ENCODE results near the gene POU2AF1.

The POU2AF1 gene

DNA sequence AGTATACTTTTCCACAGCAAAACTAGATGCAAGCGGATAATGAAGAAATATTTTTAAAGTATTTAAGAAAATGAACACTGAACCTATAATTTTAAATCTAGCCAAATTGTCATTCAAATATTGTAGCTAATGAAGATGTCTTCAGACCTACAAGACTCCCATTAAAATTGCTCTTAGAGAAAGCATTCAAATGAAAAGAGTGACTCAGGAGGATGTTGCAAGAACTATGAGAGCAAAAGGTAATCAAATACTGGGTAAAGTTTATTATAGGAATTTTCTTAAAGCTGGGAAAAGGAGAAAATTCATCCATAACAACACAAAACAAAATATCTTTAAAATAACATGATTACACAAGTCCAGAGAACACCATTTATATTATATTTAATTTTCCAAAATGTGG lies 5.4 kb upstream of the POU2AF1 start:
- DNase-seq: no peak

DNA sequence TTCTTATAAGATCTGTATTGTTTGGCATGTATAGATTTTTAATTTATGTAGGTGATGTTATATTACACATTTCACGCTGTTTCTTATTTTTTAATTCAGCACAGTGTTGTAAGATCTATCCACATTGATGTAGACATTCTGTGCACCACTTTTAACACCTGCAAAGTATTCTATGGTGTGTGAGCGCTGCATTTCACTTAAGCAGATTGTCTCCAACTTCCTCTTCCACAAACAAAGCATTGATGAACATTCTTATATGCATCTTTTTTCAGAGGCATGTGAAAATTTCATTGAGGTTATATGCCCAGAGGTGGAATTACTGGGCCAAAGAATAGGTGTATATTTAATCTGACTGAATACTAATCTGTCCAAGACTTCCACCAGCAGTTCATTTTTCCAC lies 3.4 kb upstream of the POU2AF1 start:
- DNase-seq: no peak

DNA sequence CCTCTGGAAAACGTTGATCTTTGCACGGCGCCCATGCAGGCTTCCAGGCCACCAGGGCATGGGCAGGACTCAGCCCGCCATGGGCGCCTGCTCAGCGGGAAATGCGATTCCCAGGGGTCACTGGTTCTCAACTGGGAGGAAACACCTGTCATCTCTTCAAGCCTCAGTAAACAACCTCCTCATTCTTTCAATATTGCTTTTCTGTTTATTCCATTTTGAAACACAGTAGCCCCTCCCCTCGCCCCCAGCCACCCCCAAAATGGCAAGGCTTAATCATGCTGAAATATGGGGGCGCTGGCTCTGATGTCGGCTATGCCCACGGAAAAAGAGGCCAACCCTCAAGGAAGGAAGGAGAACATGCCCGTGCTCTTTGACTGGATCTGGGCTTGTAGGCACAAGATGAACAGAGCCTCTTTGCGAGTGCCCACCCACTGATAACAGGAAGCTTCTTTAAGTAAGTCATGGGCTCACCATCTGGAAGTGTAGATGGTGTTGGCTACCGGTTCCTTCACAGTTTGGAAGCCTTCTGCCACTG lies 594 bp upstream of the POU2AF1 start:
- DNase-seq: peak; percentile 28

DNA sequence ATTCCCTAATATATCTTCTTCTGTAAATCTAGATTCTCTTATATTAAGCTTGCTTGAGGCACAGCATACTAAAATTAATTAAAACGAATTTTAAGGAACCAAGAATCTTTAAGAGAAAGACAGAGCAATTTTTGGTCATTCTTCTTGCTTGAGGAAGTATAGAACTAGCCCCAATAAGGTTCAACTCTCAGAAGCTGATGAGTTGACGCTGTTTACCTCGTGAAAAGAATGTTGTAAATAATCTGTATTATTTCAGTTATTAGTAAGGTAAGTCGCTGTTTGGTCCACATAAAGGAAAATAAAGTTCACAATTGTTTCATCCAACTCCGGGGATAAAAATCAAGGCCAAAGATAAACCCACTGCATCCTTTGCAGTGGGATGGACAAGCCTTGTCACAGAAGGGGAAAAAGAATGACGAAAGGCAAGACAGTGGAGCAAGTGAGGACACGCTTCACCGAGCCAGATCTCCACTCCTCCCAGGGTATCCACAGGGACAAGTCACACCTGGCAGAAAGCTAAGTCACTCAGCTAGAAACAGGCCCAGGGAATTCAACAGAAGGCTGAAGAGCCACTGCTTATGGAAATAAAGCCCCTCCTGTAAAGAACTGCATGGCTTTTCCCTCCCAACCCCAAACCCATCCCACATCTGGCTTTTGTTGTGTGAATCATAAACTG lies 752 bp downstream of the POU2AF1 start:
- DNase-seq: no peak

DNA sequence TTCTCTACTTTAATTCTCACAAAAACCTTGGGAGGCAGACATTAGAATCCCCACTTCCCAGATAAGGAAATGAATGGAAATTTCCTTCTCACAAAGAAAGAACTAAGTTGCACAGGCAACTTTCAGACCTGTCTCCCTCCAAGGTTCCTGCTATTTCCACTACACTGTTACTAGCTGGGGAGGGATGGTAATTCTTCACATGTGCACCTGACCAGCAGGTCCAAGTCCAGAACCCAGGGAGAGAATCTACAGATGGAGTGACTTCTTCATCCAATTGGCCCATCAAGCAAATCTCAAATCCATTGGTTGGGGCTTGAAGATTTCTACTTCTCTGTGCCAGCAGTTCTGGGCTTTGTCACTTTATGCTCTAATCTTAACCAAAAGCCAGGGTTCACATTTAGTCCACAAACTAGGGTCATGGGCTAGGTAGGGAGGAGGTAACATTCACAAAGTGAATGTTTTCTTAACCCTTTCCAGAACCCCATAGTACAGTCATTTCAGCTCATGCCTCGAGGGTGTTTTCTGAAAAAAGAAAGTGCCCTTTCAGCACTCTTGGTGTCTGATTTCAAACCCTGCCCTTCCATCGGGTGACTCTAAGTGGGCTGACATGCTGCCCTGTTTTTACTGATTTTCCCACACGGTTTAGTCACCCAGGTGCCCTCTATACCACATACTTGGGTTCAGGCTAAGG lies 2.7 kb downstream of the POU2AF1 start:
- DNase-seq: peak; percentile 32

DNA sequence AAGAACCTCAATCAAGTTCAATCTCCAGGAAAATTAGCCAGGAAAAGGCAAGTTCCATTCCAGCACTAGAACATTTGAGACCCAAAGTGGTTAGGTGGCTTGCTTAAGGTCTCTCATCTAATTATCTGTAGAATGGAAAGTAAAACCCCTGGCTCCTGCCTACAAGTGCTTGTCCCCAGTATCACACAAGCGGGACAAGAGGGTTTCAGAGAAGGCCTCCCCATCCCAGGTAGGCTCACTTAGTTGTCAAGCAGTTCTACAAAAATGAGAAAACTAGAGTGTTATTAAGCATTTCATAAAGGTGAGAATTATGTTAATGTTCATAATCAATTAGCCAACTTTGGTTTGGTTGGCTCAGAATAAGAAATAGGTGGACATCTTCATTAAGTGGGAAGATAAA lies 5.5 kb downstream of the POU2AF1 start:
- no peak for DNase-seq

DNA sequence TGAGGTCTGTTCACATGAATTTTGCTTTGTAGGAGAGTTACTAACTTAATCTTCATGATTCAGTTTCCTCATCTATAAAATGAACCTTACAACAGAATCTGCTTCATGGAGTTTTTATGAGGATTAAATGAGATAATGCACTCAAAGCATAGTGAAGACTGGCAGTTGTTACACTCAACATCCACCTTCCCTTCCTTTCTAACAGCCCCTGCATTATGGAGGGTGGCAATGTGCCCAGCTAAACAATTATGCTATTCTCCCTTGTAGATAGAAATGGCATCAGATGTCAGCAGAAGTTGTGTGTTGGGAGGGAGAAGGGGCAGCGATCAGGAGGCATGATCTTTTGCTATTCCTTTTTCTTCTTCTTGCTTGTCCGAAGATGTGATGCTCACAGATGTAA lies 6.5 kb downstream of the POU2AF1 start:
- no peak for DNase-seq

DNA sequence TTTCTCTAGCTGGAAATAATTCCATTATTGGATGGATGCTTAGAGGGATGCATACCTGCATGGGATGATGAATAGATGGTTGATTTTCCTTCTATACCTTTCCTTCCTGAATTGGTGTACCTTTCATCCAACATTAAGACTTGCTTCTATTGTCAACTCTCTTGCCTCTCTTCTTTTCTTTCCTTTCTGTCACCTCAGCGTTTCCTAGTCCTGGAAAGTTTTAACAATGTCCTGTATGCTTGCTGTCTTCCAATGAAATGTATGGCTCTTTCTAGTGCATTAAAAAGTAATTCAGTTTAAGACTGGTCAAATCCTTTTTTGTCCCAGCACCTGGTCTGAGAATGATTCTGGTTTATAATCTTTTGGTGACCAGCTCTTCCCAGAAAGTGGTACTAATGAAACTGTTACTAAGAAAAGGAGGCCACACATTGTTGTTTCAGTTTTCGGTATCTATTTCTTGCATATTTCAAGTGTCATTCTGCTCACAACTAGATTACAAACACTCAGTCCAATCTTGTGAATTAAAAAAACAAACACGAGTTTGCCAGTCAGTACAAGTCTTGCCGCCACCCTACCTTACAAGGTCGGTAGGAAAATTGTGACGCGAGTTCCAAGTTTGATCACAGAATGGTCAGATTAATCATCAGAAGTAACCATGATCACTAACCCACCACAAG lies 8.0 kb downstream of the POU2AF1 start:
- peak; percentile 40 for DNase-seq

DNA sequence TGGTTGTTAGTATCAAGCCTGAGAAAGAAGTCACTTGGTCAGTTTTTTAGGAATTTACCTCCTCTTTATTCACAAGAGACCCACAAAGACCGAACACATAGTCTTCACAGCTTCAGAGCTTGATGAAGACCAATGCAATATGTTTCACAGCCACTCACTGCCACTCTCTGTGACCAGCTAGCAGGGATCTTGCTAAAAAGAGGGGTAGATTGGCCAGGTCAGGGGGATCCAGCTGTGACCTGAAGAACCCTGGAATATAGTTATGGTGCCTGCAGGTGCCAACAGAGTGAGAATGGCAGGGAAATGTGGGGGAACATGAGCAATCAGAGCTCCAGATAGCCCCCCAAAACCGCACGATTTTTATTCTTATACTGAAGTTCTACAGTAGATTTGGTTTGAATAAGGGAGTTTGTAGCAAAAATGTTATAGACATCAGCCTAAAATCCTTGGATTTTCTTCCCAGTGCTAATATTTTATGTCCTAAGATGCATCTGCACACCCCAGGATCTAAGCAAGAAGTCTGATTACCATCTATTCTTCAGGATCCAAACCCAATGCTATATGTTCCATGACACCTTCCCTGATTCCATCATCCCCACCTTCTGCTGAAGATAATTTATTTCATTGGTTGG lies 8.7 kb downstream of the POU2AF1 start:
- no peak for DNase-seq

DNA sequence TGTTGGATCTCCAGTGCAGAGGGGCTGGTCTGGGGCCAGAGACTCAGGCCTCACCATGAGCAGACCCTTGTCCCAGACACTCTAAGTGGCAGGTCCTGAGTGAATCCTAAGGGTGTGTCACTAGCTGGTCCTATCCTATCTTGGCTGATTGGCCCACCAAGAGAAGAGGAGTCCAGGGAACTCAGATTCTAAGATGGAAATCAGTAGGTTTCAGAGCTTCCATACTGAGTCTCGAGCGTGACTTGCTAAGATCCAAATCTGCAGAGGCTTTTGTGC lies 10.9 kb downstream of the POU2AF1 start:
- DNase-seq: no peak

DNA sequence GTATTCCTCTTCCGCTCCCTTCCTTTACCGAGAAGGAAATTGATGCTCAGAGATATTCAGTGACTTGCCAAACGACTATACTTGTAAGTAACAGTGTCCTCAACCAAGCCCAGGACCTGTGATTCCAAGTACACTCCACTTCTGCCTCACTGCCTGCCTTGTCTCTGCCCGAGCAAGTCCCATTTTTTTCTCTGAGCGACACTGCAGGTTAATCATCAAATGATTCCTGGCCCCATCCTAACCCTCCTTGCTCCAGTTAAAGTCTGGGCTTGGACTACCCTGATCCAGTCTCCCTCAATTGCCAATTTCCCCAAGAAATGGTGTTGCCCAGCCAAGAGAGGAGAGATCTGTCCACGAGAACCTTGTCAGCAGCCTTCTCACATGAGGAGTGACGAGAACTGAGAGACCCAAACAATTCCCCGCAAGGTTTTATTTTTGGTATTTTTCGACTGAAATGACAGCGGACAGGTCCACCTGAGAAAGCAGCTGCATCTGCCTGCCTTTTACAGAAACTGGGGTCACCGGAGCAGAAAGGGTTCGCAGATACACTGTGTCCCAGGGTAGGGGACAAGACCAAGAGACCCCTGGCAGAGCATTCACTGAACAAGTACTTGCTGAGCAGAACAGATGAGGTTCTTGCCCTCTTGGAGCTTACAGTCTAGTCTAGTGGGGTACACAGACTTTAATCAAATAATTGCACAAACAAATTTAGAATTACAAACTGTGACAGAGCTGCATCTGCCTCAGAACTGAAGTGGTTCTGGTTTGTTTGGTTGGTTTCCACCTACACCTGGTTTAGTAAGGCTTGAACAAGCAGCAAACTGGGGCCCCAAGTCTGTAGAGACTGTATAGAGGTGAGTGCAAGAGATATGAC lies 11.4 kb downstream of the POU2AF1 start:
- no peak for DNase-seq

DNA sequence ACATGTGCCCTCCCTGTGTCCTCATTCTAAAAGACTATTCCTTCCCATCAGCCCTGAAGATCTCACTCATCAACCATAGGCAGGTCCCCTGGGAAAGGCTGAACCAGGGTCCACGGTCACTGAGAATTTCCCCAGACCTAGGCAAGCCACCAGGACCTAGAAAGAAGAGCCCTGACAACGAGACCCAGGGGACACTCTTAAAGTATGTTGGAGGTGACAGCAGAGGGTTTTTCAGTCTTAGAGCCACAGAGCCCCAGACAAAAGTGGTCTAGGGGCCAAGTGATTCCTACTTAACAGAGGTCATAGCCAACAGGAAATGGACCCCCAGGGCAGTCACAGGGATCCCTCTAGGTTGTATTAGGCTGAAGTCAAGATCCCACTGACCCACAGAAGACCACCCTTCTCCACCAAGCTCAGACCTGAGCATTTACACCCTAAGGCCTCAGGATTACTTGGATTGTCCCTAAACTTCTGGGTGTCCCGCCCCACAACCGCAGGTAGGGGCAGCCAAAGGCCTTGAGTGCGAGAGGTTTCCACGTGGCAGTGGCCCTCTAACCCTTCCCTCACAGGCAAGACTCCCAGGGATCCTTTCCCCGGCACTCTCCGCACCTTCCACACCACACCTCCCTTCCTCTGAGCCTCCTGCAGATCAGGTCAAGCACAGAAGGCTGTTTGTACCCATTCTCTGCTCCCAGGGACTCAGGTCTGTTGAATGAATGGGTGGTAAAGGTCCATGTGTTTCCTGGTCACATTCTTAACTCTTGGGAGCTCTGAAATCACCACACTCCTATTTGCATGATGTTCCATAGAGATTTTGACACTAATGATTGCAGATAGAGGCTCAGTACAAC lies 12.3 kb downstream of the POU2AF1 start:
- DNase-seq: no peak

DNA sequence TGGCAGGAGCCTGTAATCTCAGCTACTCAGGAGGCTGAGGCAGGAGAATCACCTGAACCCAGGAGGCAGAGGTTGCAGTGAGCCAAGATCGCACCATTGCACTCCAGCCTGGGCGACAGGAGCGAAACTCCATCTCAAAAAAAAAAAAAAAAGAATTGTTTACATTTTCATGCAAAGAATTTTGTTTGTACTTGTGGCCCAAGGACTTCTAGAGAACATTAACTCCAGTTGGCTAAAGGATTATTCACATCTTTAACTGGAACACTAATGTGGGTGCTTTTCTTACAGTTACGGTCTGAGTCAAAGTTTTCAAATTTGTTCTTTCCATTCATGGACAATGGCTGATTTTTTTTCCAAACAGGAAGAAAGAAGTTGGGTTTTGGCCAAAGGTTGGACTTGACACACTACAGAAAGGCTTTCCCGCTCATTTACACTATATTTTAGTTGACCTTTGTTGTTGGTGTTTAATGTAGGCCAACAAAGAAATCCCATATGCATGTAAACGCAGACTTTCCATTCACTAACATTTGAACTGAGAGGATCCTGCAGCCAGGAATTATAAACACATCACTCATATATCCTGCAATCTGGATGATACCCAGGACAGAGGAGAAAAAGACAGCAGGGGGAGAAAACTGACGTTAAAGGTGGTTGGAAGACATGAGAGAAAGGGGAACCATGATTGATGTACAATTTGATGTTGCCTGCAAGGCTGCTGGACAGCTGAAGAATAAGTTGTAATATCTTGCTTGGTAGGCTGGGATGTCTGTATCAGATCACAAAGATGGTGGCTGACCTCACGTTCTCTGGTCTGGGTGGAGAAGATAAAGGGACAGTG lies 13.1 kb downstream of the POU2AF1 start:
- DNase-seq: no peak

DNA sequence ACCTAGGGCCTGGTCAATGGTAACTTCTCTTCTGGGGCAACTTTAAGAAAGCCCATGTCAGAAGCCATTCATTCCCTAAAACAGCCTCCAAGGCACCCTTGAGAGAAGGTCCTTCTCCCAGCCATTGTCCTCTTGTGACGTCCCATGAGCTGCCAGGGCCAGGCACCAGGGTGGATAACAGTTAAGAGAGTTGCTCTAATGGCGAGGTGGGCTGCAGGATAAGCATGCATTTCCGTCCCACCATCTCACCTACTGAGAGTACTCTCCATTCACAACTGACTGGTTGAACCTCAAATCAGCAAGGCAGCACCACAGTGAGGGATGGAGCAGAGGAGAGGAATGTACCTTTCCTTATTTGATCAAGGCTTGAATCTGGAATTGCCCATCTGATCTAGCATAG lies 14.6 kb downstream of the POU2AF1 start:
- no peak for DNase-seq

DNA sequence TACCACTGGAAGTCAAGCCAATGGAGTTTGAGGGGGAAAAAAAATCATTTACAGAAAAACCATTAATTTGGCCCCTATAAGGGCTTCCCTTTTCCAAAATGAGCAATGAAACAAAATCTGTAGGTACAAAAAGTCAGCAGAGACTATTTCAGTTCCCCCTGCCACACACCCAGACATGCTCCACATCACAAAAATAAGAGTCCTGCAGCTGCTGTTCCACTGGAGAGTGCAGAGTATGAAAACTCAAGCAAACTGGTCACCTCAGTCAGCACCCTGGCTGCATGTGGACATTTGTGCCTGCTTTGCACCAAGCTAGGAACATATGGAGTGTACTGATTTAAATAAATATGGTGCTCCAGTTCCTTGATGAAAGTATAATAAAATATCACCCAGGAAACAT lies 15.1 kb downstream of the POU2AF1 start:
- no peak for DNase-seq

DNA sequence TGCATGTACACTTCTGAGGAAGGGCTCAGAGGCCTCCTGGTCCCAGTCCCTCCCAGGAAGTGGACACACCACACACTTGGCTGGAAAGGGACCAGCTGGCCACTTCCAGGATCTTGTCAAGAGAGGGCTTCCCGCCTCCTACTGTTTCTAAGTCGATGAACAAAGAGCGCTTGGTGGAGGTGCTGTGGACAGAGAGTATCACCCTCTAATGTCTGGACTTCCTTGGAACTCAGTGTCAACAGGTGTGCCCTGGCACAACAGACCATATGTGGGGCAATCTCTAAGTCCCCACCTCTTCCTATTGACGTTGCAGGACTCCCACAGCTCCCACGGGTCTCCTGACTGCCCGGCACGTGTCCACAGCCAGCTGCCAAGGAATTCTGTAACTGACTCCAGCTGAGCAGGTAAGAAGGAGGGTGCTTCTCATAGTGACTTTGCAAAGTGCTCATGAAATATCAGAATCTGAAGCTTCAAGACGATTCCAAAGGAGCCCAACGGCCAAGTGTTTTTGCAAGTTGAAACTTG lies 16.1 kb downstream of the POU2AF1 start:
- no peak for DNase-seq

DNA sequence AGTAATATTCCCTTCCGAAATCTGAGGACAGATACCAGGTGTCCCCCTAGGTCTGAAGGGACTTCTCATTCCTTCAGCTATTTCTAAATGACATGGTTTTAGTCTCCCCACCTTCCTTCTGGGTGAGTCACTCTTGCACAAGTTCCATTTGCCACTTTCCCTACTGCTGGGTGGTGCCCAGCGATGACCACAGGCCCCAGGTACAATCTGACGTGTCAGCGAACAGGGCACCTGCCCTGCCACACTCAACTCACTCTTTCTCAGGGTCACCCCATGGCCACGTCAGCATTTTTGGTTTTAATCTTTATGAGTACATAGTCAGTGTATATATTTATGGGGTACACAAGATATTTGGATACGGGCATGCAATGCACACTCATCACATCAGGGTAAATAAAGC lies 17.2 kb downstream of the POU2AF1 start:
- no peak for DNase-seq

DNA sequence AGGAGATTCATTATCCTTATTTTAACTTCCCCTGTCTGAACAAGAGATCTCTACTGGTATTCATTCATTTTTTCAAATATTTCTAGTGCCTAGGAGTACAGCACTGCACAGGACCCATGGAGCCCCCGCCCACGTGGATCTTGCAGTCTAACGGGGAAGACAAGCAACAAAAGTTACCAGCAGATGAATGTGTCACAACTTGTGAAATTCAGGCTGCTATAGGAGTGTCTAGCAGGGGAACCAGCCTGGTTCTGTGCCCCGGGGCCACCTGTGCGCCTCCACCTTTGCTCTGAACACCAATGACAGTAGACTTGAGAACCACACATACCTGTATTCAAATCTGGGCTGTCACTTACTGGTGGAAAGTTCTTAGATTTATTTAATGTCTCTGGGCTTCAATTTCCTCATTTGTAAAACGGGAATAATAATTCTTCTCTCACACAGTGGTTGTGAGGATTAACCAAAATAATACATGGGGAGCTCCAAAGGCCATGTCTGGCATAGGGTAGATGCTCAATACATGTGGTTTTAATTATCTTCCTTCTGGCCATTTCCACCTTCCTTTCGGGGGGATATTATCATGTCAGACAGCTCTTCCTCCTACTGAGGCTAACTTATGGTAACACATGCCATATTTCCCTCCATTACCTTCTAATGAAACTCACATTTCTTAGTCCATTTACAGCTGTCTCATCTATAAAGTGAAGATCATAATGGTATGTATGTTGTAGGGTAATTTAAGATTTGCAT lies 17.8 kb downstream of the POU2AF1 start:
- no peak for DNase-seq

DNA sequence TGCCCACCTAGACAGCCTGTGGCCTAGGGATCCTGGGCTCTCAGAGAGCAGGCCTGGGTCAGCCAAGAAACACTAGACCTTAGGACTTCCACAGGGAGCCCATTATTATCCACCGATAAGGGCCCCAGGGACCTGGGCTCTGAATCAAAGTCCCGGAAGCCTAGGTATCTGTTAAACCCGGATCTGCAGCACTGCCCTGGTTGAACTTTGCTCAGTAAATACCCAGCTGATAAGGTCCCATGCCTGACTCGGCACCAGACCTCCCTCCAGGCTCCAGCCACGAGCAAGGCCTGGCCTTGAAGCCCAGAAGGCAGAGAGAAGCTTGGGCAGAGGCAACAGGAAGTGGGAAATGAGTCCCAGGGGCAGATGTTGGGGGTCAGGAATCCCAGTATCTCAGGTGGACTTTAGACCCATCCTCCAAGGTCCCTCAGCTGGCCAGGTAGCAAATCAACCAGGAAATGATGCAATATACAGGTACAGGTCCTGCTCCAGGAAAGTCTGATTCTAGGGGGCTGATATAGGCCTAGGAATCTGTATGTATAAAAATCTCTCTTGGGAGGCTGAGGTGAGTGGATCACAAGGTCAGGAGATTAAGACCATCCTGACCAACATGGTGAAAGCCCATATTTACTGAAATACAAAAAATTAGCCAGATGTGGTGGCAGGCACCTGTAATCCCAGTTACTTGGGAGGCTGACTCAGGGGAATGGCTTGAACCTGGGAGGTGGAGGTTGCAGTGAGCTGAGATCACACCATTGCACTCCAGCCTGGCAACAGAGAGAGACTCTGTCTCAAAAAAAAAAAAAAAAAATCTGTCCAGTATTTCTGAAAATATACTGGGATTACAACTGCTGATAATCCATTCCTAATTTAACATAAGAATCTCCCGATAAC lies 18.7 kb downstream of the POU2AF1 start:
- DNase-seq: no peak

Data from stimulated activated CD4-positive, alpha-beta T cell treated with anti-CD3 and anti-CD28 coated beads, Interleukin-4, amount 100 ng/mL, for 24 hours (primary cell).